HG02870 (cell line): ENCODE data around the gene JAM3.

ENCODE experiments used
- ATAC-seq: cut with Tn5 transposase; IDR thresholded peaks from one replicate; pipeline ENCODE4 v1.9.1; 2021; ENCODE audit warnings: mild to moderate bottlenecking, moderate library complexity; ENCODE audit not compliant: unreplicated experiment

The JAM3 gene

DNA sequence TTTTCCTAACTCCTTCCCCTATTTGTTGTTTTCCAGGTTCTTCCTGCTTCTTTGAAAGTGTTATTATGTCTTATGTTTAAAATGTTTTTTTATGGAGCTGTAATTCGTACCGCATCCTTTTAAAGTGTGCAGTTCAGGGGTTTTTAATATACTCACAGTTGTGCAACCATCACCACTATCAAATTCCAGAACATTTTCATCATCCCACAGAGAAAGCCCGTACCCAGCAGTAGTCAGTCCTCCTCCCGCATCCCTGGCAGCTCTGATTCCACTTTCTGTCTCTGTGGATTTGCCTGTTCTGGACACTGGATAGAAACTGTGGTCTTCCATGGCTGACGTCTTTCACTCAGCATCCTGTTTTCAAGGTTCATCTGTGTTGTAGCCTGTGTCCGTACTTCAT, 73.7 kb downstream of the JAM3 start:
- no peak for ATAC-seq

DNA sequence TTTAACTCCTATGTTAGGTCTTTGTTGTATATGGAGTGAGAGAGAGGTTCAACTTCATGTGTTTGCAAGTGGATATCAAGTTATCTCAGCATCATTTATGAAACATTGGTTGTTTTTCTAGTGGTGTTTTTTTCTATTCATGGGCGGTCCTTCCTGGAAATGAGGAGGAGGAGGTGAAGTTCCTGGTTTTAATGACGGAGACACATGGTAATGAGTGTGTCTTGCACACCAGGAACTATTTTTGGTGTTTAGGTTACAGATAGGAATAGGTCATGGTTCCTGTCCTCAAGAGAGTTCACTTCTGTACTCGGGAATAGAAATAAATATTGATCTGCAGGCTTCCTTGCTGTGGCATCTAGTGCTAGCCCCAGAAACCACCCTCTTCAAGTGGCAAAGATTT, 74.9 kb downstream of the JAM3 start:
- ATAC-seq: no peak

DNA sequence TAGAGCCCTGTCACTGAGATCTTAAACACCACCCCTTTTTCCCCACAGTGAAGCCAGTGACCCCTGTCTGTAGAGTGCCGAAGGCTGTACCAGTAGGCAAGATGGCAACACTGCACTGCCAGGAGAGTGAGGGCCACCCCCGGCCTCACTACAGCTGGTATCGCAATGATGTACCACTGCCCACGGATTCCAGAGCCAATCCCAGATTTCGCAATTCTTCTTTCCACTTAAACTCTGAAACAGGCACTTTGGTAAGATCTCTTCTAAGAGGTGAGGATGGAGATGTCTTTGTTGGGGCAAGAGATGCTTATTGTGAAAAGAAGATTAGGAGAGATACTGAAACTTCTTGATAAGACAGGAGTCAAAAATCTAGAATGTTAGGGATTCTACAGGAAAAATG, 75.9 kb downstream of the JAM3 start:
- no peak for ATAC-seq

DNA sequence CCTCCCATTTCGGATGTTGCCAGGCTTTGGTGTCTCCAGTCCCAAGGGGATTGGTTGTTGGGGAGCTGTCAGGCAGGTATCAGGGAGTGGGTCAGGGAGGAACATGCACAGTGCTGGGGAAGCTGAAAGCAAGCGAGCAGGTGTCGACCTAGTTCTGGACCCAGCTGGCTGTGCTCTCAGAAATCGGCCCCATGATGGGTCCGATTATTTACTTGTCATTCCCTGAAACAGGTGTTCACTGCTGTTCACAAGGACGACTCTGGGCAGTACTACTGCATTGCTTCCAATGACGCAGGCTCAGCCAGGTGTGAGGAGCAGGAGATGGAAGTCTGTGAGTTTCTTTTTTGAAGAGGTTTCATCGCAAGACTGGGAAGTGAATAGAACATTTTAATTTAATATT, 76.8 kb downstream of the JAM3 start:
- ATAC-seq: no peak

DNA sequence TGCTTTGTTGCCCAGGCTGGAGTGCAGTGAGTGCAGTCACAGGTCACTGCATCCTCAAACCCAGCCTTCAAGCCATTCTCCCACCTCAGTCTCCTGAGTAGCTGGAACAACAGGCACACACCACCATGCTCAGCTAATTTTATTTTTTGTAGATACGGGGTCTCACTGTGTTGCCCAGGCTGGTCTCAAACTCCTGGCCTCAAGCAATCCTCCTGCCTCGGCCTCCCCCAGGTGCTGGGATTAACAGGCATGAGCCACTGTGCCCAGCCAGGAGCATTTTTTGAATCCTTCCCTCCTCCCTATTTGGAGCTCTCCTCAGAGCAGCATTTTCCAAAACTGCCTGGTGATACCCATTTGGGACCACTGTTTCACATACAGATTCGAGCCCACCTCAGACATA, 77.7 kb downstream of the JAM3 start:
- no peak for ATAC-seq

DNA sequence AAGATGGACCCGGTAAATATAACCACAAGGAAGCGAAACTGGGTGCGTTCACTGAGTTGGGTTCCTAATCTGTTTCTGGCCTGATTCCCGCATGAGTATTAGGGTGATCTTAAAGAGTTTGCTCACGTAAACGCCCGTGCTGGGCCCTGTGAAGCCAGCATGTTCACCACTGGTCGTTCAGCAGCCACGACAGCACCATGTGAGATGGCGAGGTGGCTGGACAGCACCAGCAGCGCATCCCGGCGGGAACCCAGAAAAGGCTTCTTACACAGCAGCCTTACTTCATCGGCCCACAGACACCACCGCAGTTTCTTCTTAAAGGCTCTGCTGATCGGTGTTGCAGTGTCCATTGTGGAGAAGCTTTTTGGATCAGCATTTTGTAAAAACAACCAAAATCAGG, 80.5 kb downstream of the JAM3 start:
- no peak for ATAC-seq

DNA sequence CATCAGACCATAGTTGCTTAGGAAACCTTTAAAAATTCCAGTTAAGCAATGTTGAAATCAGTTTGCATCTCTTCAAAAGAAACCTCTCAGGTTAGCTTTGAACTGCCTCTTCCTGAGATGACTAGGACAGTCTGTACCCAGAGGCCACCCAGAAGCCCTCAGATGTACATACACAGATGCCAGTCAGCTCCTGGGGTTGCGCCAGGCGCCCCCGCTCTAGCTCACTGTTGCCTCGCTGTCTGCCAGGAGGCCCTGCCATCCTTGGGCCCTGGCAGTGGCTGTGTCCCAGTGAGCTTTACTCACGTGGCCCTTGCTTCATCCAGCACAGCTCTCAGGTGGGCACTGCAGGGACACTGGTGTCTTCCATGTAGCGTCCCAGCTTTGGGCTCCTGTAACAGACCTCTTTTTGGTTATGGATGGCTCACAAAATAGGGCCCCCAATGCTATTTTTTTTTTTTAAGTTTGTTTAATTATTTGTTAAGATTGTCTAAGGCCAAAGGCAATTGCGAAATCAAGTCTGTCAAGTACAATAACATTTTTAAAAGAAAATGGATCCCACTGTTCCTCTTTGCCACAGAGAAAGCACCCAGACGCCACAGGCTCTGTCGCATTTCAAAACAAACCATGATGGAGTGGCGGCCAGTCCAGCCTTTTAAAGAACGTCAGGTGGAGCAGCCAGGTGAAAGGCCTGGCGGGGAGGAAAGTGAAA, 81.5 kb downstream of the JAM3 start:
- ATAC-seq: no peak

DNA sequence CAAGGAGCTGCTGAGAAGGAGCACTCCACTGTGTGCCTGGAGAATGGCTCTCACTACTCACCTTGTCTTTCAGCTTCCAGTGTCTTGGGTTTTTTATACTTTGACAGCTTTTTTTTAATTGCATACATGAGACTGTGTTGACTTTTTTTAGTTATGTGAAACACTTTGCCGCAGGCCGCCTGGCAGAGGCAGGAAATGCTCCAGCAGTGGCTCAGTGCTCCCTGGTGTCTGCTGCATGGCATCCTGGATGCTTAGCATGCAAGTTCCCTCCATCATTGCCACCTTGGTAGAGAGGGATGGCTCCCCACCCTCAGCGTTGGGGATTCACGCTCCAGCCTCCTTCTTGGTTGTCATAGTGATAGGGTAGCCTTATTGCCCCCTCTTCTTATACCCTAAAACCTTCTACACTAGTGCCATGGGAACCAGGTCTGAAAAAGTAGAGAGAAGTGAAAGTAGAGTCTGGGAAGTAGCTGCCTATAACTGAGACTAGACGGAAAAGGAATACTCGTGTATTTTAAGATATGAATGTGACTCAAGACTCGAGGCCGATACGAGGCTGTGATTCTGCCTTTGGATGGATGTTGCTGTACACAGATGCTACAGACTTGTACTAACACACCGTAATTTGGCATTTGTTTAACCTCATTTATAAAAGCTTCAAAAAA, 82.3 kb downstream of the JAM3 start:
- ATAC-seq: no peak

DNA sequence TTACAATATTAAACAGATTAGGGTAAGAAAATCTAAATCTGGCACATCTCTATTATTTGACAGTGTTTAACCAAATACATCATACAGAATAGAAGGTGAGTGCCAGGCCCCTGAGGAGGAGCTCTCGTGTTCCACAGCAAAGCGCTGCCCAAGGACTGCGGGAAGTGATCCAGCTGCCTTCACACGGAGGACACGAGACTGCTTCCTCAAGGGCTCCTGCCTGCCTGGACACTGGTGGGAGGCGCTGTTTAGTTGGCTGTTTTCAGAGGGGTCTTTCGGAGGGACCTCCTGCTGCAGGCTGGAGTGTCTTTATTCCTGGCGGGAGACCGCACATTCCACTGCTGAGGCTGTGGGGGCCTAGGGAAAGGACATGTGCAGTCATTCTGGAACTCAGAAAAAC, 83.8 kb downstream of the JAM3 start:
- no peak for ATAC-seq

DNA sequence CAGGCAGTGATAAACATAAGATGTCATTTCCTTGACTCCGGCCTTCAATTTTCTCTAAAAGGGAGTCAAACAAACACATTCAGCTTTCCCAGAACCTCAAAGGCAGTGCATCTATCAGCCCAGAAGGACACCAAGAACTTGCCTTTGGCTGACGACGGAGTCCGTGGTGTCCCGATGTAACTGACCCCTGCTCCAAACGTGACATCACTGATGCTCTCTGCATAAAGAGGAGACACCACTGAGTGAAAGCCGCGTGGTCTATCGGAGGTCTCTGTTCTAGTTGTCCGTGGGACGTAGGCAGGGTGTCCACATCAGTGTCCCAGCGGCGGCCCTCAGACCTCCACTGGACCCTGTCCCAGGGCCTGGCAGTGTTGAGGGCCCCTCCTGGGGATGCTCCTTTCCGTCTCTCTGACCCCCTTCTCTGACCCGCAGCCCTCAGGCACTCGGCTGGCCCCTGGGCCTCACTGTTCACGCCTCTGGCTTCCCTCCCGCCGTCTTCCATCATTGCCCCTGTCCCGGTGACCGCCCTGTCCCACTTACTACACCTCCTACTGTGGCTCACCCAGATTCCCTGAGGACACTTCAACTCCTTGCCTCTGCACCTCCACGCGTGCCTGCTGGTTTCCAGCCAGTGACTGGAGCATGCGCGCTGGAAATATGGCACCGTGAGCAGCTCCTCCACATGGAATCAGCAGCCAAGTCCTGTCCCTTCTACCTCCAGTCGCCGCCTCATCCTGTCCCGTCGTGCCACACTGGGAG, 84.5 kb downstream of the JAM3 start:
- ATAC-seq: no peak

DNA sequence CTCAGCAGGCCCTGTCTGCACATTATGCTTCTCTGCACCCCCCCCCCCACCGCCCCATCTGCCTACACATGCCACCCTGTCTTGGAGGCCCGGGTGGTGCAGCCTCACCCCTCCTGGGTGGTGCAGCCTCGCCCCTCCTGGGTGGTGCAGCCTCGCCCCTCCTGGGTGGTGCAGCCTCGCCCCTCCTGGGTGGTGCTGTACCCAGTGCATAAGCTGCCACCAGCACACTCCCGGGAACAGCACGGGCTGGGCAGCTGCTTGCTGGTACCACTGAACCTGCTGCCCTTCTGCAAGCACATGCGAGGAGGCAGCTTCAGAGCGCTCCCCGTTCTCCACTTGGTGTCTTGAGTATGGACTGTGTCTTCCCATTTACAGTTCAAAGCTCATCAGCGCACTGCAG, 85.6 kb downstream of the JAM3 start:
- ATAC-seq: no peak

DNA sequence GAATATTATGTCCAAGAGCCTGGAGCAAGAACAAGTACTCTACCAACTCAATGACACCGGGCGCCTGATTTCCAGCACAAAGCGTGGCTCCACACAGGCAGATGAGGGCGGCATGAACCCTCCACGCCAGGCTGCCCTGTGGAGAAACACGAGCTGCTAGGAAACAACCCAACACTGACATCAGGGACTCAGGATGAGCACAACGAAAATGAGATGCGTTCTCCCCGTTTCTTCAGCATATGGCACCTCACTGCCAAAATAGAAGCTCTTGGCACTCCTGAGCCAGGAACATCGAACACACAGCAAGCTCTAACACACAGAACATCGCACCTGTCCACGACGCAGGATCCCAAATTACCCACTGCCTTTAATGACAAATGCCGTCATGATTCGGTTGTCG, 86.6 kb downstream of the JAM3 start:
- no peak for ATAC-seq

DNA sequence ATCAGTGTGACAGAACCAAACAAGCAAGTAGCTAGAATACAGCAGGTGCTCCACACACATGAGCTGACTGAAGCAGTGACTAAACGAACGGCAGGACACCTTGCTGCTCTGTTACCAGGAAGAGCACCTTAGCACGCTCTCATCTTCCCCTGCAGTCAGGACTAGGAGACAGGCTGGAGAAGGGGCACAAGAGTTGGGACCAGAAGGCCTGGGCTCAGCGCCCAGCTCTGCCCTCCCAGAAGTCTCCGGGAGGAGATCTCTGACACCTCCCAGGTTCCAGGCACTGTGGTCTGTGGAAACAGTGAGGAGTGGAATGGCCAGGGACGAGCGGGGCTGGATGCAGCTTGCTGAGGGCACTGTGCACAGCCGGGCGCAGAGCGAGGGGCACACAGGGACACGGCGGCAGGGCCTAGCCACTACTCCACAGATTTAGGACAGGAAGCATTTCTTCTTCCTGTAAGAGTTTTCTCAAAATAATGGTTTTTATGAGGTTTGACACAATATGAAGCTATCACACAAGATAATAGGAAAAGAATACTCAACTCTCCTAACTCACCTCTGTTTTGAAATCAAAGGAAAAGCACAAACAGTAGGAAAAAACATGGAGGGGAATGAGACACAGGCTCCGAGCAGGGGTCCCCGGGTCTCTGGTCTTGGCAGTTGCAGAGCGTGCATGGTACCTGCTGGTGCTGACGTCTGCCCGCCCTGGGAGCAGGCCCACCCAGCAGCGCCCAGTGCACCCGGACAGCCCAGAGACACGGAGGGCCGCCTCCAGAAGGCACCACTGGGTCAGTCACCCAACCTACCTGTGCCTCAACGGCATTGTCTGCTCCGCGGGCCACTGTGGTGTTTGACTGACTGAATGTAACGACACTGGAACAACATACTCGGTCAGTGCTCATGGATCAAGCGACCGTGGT, 87.3 kb downstream of the JAM3 start:
- no peak for ATAC-seq

DNA sequence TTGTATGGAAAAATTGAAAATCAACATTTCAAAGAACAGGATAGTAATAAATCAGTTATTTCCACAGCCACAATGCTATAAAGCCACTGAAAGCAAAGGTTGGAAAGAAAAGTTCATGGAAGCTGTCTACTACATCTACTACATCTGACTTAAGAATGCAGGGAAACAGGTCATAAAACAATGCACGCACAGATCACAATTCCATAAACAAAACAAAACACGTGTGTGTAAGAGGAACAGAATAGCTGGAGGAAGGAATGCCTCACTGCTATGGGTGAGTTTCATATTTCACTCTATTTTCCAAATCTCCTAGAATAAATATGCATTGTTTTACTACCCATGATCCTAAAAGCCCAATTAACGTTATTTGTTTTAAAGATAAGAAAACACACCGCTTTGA, 88.6 kb downstream of the JAM3 start:
- no peak for ATAC-seq

DNA sequence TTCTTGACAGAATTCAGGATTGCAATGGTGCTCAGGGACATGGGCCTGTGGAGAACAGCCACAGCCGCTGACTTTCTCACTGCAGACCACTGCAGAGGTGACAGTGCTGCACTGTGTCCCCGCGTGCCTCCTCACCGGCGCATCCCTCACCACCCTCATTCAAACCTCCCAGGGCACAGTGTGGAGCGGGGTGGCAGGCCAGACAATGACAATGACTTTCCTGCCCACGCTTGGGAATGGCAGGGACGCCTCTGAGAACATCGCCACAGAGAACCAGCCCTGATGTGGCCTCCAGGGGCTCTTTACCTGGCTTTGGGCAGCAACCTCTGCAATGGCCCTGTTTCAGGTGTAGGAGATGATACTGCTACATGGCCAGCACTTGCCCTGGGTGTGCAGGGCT, 89.2 kb downstream of the JAM3 start:
- ATAC-seq: no peak

DNA sequence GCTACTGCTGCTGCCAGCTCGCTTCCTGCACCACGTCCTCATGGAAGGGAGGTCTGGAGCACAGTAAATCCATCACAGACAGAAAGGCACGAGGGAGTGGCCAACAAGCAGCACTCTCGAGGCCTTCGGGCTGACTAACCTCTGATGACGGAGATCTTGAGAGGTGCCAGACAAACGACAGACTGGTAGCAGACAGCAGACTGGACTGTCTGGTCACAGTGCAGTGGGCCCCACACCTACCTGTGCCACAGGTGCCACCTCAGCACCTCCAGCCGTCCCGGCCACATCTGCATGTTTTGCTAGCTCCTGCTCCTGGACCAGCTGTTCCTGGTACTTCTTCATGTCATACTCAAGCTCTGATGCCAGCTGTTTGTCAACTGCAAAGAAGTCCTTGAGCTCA, 90.8 kb downstream of the JAM3 start:
- no peak for ATAC-seq

DNA sequence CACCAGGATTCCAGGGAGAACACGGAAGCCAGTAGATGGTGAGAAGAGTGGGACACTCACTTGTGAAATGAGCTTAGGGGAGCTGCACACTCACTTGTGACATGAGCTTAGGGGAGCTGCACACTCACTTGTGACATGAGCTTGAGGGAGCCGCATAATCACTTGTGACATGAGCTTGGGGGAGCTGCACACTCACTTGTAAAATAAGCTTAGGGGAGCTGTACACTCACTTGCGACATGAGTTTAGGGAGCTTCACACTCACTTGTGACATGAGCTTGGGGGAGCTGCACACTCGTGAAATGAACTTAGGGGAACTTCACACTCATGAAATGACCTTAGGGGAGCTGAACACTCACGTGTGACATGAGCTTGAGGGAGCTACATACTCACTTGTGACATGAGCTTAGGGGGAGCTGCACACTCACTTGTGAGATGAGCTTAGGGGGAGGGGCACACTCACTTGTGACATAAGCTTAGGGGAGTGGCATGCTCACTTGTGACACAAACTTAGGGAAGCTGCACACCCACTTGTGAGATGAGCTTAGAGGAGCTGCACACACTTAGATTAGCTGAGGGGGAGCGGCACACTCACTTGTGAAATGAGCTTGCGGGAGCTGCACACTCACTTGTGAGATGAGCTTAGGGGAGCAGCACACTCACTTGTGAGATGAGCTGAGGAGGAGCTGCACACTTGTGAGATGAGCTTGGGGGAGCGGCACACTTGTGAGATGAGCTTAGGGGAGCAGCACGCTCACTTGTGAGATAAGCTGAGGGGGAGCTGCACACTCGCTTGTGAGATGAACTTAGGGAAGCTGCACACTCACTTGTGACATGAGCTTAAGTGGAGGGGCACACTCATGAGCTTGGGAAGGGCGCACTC, 95.9 kb downstream of the JAM3 start:
- no peak for ATAC-seq

DNA sequence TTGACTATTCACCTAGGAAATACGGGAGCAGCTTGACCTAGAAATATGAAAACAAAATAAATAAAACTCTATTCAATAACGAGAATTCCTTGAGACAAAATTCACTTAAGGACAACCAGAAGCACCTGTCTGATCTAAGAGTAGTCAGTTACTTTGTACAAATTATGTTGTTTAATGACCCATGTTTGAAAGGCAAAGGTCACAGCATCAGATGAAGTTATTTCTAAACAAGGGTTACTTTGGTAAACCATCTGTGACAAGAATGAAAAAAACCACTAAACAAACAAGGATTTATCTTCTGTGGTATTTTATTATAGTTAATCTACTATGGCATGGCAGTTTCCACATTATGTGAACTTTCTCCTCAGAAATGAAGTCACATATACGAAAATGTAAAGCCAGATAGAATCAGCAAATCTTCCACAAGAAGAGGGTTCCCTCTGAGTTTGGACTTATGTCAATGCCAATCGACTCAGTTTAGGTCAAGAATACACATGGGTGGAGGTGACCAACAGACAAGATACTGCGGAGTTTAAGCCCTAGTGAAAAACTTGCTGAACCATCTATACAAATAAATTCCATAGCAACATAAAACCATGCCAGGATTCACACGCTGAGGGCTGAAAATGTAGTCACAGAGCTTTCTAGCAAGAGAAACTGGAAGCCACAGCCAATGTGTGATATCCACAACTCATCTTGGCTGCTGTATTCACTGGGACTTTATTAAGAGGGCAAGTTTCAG, 101.5 kb downstream of the JAM3 start:
- no peak for ATAC-seq

DNA sequence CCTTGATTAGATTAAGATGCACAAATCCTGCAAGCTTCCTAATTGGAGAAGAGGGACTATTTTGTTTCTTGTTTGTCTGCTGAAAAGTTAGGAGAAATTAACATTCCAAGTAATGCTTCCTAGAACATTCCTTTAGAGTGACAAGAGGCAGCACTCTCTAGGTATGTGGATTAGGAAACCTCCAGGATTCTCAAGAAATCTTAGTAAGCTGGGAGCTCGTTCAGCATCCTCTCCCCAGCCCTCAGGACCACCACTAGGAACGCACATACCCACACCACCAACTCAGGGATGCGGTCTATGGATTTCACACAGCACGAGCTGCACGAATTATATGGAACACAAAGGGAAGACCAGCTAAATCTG, 102.0 kb downstream of the JAM3 start:
- no peak for ATAC-seq

DNA sequence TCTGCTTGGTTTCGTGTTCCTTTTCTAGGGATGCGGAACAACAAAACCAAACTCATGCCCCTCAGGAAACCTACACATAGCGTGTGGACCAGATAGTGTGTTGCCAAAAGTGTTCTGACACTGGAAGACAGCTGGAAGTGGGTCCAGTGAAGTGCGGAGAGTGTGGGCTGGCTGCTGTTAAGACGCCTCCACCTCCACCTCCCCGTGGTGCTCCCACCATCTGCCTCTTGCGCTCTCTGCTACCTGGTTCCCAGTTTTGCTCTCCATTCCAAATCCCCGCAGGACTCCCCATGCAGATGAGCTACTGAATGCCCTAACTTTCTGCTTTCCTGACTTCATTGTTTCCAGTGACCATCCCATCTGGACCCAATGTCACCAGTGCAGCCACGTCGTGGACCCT, 103.1 kb downstream of the JAM3 start:
- ATAC-seq: no peak
